GM12874 (cell line): ENCODE measurements around the gene SCN1A.

Experiments used
- CTCF ChIP-seq: IDR thresholded peaks from 2 replicates; pipeline ENCODE4 v1.5.1; 2011; ENCODE audit warnings: low read depth, mild to moderate bottlenecking, control low read depth, low read length, moderate library complexity; ENCODE audit not compliant: insufficient read depth

The SCN1A gene

GRCh38 chr2:165953655-165954606 is 173.9 kb downstream of the SCN1A start, which contains the start of gene TTC21B:
TTC21B (minus strand) TSS chr2:165953776; CDS start chr2:165953705, 71 bp downstream.
- peak; percentile 67 for TF ChIP-seq CTCF

DNA sequence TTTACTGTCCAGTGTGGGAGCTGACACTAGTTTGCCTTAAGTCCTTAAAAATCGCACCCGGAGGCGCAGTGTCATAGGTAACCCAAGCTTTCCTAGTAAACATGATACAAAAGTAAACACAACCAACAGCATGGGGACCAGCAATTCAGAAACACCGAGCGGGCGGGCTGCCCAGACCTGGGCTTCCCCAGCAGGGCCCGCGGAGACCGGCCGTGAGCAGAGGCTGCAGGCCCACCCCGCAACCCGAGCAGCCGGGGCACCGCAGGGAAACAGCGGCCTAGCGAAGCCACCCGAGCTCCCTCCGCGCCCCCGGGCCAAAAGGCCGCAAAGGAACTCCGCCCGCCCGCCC is 174.5 kb downstream of the SCN1A start:
- TF ChIP-seq CTCF, result no peak

- TF ChIP-seq CTCF, result no peak
Measured at GRCh38 chr2:165952741-165953211, 175.0 kb downstream of the SCN1A start.

DNA sequence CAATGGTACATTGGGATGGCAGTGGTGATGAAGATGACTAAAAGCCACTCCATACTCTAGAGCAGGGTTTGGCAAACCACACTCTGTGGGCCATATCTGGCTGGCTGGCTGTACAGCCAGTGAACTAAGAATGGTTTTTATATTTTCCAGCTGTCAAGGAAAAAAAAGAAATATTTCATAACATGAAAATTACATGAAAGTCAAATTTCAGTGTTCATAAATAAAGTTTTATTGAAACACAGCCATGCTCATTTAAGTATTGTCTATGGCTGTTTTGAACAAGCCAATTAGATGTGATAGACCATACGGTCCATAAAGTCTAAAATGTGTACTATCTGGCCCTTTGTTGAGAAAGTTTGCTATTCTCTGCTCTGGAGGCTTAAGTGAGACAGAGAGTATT is 175.7 kb downstream of the SCN1A start:
- TF ChIP-seq CTCF, result no peak

GRCh38 chr2:165950438-165950837 is 177.4 kb downstream of the SCN1A start:
- TF ChIP-seq CTCF, result no peak

DNA sequence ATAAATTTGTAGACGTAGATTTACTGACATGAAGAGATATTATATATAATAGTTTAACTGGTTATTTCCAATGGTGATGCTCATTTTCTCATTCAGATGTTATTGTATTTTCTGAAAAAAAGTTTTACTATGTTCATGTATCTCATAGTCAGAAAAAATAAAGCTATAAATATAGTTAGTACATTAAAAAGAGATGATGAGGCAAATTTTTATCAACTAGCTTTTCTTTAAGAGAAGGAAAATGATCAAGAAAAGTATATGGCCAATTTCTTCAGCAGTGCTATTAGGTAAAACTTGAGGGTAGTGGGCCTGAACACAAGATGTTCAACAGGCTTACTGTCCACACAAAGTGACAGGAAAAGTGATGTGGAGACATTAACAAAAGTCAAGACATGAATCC is 186.0 kb downstream of the SCN1A start:
- TF ChIP-seq CTCF, result no peak

DNA sequence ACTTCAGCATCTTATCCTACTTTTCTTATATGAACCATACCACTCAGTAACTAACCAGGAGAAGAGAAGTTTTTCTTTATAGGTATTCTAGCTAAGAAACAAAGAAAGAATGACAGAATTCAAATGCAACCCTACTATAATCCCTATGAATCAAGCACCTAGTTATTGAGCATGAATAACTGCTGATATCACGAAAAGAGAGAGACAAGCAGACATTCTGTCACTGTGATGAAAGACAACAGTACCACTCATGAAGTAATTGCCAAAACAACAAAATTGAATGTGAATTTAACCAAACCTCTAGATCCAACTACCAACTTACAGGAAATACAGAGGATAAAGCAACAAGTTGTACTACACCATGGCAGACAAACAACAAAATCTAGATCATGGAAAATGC is 189.6 kb downstream of the SCN1A start:
- TF ChIP-seq CTCF, result no peak
